H1 (cell line): ENCODE results near the gene KRR1. TPM values are rescaled to one million over a fixed set of nuclear protein-coding genes. Genes with fewer than 3 reads are reported as not detected.

Experiments
- CHD2 ChIP-seq: IDR thresholded peaks from 2 replicates; pipeline ENCODE4 v1.6.1; 2012; ENCODE audit warnings: low read length, improper control_type of control experiment
- E2F6 ChIP-seq: IDR thresholded peaks from 2 replicates; pipeline ENCODE4 v1.6.1; 2012; ENCODE audit warnings: inconsistent platforms
- EP300 ChIP-seq, 2 experiments: IDR thresholded peaks; 1 replicate in 1 of 2; 2 replicates in 1 of 2; pipeline ENCODE4 v1.6.1; 2011 to 2012; ENCODE audit warnings: low read depth in 2 of 2, low read length in 2 of 2, mild to moderate bottlenecking in 2 of 2, borderline replicate concordance in 1 of 2, inconsistent platforms in 1 of 2, moderate library complexity in 1 of 2
- GTF2F1 ChIP-seq: IDR thresholded peaks from 2 replicates; pipeline ENCODE4 v1.6.1; 2012; ENCODE audit warnings: low read depth, low read length, improper control_type of control experiment, borderline replicate concordance
- HDAC2 ChIP-seq, 2 experiments: fragments of 300-600 bp in 1 of 2; sonication (generic) in 1 of 2; IDR thresholded peaks; 2 replicates each; pipeline ENCODE4 v1.6.1; 2011 to 2012; ENCODE audit warnings: low read depth in 2 of 2, low read length in 2 of 2, mild to moderate bottlenecking in 2 of 2, moderate library complexity in 2 of 2, borderline replicate concordance in 1 of 2, inconsistent platforms in 1 of 2
- SIN3A ChIP-seq, 2 experiments: IDR thresholded peaks in 1 of 2; conservative IDR thresholded peaks in 1 of 2; 2 replicates each; pipeline ENCODE4 v1.6.1; 2011 to 2012; ENCODE audit warnings: low read length in 2 of 2, improper control_type of control experiment in 1 of 2, low read depth in 1 of 2, mild to moderate bottlenecking in 1 of 2
- SUZ12 ChIP-seq: fragments of 200-600 bp; sonication (generic); IDR thresholded peaks from 2 replicates; pipeline ENCODE4 v1.6.1; 2012; ENCODE audit warnings: mild to moderate bottlenecking, inconsistent platforms, low read length, moderate library complexity, mixed read lengths
- TAF1 ChIP-seq: IDR thresholded peaks from 2 replicates; pipeline ENCODE4 v1.6.1; 2011; ENCODE audit warnings: mild to moderate bottlenecking, low read depth, low read length
- ZNF274 ChIP-seq: IDR thresholded peaks from 2 replicates; pipeline ENCODE4 v1.7.0; 2012; ENCODE audit warnings: low read length, borderline replicate concordance; ENCODE audit errors: extremely low read depth
- polyA plus RNA-seq, 7 experiments: library from polyadenylated mRNA; depleted of rRNA in 3 of 7; stranded (reverse) in 5 of 7; unstranded in 2 of 7; fragments of >200 nt in 5 of 7; fragments of 200-250 nt in 2 of 7; gene quantifications; 1 replicate in 5 of 7; 2 replicates in 1 of 7; 4 replicates in 1 of 7; pipeline versions ENCODE4 v1.2.1 to v1.2.3, GENCODE V29; 2011 to 2013; ENCODE audit warnings: missing spikeins in 2 of 7, mixed read lengths in 2 of 7
- total RNA-seq: library from RNA; stranded (reverse); fragmentation: NEBNext Ultra II Directional; extraction: Animal tissue kit (Norgen Biotek cat#: 25700); gene quantifications from 2 replicates; pipeline ENCODE4 v1.2.1, GENCODE V29; 2021

KRR1 gene
- total and polyA plus RNA-seq, 2 of the 8 experiments (the other 6 are each of a cell fraction or from before 2014, with no cell fraction given): 6.1 to 80.1 TPM

GRCh38 chr12:75528692-75529091, 17.3 kb upstream of the KRR1 start (continued):
- no peak for TF ChIP-seq HDAC2 (IDR thresholded peaks at IDR 0.05; ENCODE audit: borderline replicate concordance in 1 of 2, low read depth in 2 of 2, low read length in 2 of 2)
- no peak for TF ChIP-seq CHD2
- no peak for TF ChIP-seq SUZ12
- TF ChIP-seq E2F6: no peak
- no peak for TF ChIP-seq ZNF274
- no peak for TF ChIP-seq GTF2F1
- no peak for TF ChIP-seq SIN3A (conservative IDR thresholded peaks at IDR 0.05 in 1 of 2, IDR thresholded peaks at IDR 0.05 in 1 of 2; ENCODE audit: low read depth in 1 of 2, low read length in 2 of 2)
- TF ChIP-seq TAF1: no peak
- no peak for TF ChIP-seq EP300 (IDR thresholded peaks at IDR 0.05; ENCODE audit: borderline replicate concordance in 1 of 2, low read depth in 2 of 2, low read length in 2 of 2)
